NCI-H187 (cell line): ENCODE results near the gene EHD4.

Experiments
- DNase-seq, 2 experiments: peaks; one replicate each; lab custom pipeline; 2025; lab: John Stamatoyannopoulos, UW

EHD4 gene

DNA sequence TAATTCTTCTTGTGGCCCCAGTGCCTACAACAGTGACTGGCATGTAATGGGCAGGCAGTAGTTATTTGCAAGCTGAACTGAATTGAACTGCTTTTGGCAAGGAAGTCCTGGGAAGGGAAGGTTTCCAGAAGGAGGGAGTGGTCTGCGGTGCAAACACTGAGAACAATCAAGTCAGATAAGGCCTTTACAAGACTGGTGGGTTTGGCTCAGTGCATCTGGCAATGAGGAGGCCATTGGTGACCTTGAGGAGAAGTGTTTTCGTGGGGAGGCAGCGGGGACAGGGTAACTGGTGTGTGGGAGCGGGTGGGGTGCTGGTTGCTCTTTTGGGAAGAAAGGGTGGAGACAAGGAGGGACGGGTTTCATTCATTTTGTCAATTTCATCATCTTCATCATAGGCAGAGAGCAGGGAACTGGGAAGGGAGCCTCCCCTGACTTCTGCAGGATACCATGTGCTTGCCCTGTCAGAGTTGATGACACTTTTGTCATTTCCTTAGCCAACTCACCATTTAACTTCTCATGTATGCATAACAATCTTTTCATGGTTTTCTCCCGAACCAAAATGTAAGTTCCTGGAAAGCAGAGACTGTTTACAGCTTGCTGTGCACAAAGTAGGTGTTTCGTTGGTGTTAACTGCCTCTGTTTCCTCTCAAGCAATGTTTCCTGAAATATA is 8.4 kb upstream of the EHD4 start:
- DNase-seq = no peak

DNA sequence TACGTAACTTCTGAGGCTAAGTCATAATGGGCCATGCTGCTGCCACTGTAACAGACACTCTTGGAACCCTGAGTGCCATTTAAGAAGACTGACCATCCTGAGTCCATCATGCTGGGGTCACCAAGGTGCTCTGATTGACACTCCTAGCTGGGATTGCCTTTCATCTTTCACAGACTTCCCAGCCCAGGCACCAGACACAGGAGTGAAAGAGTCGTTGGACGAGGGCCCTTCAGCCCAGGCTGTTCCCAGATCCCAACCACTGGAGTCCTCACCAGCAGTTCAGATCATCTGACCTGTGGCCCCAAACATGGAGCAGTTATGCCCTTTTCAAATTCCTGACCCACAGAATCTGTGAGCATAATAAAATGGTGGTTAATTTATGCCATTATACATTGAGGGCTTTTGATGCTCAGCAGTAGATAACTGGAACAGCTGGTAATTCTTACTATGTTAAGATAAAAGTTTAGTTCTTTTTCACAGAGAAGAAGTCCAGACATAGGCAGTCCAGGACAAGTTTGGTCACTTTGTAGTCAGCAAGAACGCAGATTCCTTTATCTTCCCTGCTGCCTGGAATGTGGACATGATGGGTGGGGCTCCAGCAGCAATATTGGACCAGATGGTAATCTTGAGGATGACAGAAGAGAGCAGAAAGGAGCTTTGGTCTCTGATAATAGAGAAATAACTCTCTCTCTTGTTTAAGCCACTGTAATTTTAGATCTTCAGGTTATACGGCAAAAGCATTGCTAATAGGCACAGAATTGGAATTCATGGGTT is 7.3 kb upstream of the EHD4 start:
- no peak for DNase-seq

DNA sequence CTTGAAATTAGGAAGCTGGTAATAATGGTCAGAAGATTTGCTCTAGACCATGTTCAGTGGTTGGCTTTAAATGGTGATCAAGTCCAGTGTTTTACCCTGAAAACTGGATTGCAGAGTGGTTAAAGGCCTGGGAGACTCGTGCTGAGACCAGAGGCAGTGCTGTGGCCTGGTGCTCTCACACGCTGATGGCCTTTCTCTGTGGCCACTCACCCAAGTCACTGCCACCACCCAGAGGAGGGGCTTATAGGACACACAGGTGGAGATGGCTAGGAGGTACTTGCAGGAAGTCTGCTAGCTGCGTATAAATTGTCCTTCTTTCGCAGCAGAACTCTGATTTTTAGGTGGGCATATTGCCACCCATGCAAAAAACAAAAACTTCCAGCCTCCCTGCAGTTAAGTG is 6.2 kb upstream of the EHD4 start:
- no peak for DNase-seq

DNA sequence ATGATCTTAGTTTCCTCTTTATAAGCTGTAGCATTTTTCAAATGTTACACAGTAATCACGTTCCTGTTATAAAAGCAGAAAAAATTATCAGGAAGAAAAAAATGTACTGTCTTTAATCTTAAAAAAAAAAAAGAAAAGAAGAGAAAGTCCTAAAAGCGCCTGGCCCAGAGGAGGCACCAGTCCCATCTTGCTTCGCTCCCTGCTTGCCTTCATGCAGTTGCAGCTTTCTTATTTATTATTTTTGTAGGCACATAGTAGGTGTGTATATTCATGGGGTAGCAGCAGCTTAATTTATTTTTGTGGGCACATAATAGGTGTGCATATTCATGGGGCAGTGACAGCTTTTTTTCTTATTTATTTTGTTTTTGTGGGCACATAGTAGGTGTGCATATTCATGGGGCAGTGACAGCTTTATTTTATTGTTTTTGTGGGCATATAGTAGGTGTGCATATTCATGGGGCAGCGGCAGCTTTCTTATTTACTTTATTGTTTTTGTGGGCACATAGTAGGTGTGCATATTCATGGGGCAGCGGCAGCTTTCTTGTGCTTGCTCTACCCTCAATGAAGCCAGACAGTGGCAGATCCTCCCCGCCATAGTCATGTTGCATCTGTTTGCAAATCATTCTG is 5.5 kb upstream of the EHD4 start:
- DNase-seq = no peak

DNA sequence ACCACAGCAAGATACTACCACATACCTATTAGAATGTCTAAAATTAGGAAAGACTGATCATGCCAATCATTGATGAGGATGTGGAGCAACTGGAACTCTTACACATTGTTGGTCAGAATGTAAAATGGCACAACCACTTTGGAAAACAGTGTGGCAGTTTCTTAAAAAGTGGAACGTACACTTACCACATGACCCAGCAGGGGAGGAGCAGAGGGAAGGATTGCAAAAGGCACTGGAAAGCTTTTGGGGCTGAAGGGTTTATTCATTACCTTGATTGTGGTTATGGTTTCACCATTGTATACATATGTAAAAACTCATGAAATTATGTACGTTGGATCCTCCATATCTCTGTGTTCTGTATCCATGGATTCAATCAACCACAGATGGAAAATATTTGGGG is 3.3 kb upstream of the EHD4 start:
- DNase-seq = no peak

DNA sequence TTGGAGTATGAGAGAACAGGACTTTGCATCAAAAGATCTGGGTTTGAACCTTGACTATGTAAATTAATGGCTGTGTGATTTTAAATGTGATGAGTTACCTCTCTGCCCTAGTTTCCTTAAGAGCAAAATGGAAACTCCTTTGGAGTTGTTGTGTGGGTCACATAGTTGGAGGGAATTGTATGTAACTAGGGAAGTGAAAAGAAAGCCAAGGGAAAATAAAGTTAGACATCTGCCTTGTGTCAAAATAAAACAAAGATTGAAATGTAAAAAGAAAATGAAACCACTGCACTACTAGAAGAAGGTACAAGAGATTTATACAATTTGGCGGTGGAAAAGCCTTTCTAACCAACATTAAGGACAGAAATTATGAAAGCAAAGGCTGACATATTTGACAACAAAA is 1.7 kb upstream of the EHD4 start:
- DNase-seq = no peak

DNA sequence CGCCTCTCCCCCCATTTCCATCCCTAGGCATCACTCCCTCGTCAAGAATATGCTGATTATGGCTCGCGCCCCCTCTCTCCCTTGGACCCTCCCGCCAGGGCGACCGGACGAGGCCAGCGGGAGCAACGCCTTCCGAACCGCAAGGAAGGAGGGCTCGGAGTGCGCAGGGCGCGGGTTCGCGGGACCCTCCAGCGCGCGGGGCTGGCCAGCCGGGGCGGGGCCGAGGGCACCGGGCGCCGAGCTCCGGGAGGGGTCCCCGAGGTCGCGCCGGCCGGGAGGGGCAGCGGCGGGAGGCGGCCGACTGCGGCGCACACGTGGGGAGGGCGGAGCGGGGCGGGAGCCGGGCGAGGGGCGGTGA is 483 bp downstream of the EHD4 start:
- DNase-seq = no peak

DNA sequence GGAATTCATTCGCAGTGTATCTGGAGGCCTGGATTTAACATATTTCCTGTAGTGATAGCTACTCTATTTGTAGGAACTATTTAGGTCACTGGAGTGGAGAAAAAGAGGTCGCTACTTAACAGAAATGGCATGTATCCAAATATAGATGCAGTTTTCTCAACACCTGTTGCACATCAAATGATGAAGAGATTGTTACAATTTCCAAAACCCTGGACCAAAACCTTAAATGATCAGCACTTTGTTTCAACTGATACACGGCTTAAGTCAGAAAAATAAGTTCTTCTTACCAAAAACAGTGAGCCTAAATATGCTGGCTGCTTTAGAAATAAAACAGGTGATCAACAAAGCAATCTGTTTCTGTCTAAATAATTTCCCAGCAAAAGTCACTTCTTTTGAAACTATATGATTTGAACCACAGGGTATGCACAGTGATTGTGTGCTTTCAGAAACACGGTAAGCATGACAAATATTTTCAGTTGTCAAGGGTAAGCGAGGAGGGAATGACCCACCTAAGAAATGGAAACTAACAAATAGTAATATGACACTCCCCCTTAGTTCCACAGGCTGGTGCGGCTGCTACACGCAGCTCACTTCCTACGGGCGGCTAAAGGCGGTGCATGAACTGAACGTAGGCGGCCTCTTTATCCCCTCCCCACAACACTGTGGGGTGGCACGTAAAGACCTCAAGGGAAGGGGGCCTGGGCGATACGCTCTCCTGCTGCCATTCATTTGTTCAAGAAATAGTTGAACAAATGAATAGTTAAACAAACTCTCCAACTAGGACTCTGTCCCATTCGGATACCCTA is 1.1 kb downstream of the EHD4 start:
- no peak for DNase-seq

DNA sequence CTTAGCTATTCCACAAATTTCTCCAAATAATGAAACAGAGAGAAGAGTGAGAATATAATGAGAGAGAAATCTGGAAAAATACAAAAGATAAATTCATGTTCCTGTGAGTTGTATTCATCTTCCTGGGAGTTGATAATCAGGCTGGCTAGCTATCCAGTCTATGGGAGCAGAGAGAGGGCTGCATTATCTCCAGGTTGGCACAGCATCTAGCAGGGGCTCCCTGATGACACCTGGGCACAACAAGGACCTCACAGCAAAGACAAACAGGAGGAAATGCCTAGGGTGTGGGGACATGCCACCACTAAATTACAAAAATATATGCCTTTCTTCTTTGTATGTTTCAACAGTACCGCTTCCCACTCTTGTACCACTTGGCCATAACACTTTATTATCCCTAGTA is 1.9 kb downstream of the EHD4 start:
- no peak for DNase-seq

DNA sequence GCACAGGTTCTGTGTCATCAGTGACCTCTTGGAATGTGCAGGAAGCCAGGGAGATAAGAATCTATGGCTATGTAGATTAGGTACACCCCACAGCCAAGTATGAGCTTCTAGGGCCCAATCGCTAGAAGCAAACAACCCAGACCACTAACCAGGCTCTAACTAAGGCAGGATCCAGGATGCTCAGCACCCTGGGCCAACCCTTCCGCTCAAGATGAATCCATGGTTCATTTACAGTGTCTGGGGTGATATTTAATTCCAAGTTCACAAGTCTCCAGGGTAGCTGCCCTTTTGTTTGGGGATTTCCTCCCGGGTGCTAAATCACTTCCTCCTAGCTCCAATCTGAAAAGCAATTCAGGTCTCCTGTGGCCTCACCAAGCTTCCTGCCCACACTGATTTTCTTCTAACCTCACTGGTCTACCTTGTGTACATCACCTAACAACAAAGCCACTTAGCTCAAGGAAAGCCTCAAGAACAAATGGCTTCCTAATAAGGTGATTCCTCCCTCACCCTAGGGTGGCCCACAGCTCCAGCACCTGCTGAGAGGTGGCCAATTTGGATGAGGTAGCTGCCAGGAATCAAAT is 2.4 kb downstream of the EHD4 start:
- DNase-seq = no peak

DNA sequence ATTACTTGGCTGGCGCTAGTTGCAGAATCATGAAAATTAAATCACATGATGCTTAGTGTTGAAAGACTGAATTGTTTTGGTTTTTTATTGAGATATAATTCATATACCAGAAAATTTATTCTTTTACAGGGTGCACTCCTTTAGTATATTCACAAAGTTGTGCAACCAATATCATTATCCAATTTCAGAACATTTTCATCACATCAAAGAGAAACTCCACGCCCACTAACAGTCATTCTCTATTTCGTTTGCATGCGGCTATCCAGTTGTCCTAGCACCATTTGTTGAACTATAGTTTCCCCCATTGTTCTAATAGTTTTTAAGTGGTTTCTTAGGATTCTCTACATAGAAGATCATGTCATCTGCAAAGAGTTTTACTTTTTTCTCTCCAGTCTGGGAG is 3.7 kb downstream of the EHD4 start:
- DNase-seq = no peak

DNA sequence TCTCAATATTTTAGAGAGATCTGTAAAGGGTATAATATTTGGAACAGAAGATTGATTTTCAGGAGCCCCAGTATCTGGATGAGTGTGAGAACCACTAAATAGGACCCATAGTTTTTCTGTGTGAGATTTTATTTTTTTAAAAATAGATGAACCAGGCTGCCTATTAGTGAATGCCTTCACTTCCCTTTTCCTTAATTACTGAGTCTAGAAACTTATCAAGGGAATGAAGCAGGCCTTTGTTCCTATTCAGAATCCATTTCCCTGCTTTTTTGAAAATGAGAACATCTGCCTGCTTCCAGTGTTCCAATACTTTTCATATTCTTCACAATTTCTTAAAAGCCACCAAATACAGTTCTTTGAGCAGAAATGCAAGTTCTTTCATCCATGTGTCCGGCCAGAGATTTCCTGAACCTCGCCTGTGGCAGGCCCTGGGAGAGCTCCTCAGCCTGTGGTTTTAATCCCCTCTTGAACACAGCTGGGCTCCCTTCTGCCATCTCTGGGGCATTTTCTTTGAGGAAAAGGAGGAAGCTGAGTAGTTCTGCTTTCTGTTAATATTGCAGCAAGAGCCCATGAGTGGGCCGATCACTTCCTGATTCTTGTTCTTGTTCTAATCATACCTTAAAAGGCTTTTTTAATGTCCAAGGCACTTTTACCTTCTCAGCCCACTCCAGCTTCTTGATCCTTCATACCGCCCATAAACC is 4.7 kb downstream of the EHD4 start:
- no peak for DNase-seq

DNA sequence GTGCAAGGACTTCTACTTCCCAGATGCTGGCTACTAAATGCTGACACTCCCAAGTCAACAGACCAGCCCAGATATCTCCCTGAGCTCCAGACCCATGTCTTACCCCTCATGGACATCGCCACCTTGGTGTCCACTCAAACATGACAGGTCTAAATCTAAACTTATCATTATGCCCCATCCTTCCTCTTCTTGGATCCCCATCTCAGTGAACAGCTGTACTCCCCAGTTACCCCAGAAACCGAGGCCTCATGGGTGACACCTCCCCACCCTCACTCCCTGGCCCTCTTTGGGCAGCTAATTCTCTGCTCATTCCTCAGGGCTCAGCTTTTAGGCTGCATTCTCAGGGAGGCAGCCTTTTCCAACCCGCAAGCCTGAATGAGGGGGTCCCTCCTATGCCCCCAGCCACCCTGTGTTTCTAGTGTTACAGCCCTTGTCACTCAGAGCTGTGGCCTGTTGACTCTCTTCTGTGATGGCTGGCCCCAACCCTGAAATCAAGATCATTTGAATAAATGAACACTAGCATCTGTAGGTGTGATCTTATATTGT is 5.4 kb downstream of the EHD4 start:
- DNase-seq = no peak

DNA sequence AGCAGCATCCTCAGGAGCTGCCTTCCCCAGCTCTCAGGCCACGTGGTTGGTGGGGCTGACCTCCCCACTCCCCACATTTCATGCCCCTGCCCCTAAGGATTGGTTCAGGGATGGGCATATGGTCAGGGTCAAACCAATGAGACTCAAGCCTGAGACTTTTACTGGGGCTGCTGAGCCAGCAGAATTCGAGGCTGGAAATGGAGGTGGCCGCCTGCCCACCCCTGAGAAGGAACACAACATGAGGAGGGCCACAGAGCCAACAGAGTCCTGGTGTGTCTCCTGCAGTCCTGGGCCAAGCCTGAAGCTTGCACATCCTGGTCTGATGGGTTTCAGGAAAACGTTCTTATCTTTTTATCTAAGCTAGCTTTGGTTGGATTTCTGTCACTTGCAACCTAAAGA is 5.9 kb downstream of the EHD4 start:
- DNase-seq = no peak

DNA sequence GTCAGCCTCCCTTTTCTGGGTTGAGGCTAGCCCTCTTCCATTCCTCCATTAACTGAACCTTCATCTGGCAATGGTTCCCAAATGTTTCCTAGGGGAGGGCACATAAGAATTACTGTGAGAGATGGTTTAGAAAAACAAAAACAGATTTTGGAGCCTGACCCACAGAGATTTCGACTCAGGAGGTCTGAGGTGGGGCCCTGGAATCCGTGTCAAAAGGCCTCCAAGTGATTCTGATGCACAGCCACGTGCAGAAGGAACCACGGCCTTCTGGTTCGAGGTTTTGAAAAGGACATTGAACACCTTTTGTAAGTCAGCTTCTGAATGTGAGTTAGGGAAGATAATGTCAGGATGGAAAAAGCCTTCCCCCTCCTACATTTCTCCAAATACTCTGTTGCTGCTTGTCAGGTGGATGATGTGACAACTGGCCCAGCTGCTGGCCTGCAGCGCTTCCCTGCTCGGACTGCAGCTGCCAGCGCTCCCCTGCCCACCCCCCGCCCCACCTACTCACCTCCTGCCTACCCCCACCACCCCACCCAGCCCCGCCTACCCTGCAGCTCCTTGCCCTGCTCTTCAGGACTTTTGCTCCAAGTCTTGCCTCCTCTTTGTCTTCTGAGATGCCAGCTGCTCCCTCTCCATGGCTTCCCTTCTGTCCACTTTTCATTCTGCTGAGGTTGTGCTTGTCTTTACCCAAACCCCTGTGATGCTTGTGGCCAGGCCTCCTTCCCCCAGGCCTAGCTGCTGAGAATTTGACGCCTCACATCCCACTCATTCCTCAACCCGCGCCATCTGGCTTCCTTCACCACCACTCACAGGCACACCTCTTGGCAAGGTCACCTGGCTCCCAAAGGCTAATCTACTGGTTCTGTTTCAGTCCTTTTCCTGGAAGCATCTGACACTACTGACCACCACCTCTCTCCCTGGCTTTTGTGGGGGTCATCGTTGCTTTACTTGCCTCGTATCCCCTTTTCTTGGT is 6.6 kb downstream of the EHD4 start:
- DNase-seq = no peak

DNA sequence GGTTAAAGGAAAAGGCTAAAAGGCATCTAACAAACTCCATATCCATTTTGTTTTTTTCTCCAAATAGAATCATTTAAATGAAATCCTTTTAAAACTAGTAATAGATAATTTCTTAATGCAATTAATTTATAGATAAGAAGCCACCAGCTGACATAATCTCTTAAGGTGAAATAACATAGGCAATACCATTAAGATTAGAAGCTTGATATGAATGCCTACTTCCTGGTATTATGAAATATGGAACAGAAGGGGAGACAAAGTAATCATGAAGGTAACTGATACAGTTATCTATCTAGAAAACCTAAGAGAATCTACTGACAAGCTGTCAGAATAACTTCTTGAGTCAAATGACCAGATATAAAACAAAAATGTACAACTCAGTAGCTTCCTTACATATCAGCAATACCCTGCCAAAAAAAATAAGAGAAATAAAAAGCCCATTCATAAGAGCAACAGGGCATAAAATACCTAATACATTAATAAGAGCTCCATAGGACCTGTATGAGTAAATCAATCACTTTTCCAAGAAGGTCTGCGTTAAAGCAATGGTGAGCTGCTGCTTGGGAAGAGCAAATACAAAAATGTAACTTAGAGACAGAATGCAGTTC is 10.7 kb downstream of the EHD4 start:
- DNase-seq = no peak

DNA sequence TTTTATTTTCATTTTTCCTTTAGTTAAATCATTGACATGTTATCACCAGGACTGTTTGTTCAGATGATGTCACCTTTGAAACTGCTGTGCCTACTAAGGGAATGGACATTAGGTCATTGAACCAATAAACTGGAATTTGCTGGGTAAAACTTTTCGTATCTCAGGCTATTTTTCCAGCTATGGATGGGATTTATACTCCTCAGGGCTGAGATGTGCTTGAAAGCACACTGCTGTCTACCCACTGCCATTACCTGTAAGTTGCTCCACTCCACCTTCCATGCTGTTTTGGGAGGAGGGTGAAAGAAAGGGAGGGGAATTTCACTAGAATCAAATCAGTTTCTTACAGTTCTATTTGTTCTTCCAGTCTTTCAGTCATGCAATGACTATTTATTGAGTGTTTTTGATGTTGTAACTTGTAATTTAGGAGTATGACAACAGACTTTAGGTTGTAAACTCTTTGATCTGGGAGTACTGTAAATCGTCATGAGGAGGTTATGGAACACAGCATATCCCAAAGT is 11.3 kb downstream of the EHD4 start:
- no peak for DNase-seq

DNA sequence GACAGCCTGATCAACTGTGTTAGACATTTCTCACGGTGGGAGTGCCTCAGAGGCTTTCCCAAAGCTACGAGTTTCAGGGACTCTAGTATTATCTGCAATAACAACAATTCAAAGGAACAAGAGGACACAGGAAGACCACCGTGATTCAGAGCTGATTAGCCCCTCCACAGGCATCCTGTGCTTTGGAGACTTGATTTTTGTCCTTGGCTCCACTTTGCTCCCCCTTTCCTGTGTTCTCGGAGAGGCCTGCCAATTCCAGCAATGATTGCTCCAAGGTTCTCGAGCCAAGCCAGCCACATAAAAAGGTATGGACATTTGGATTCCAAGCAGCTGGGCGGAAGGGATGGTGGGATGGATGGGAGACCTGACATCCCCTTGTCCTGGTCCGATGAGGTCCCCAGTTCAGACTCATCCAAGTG is 14.3 kb downstream of the EHD4 start:
- no peak for DNase-seq
